SK-N-MC (cell line): ENCODE results near the gene SEMA6A.

Experiments used
- EZH2 ChIP-seq: fragments of 200-600 bp; sonication (generic); IDR thresholded peaks from one replicate; pipeline ENCODE4 v1.6.1; 2017; ENCODE audit warnings: antibody characterized with exemption
- FOXP2 ChIP-seq: optimal IDR thresholded peaks from 2 replicates; pipeline ENCODE3; 2011; ENCODE audit warnings: mild to moderate bottlenecking, moderate library complexity; ENCODE audit not compliant: insufficient read depth; ENCODE audit errors: extremely low read length, control extremely low read depth
- POLR2AphosphoS5 ChIP-seq: IDR thresholded peaks from 2 replicates; pipeline ENCODE4 v1.6.1; 2012; ENCODE audit warnings: mild to moderate bottlenecking, low read depth, low read length, borderline replicate concordance

DNA sequence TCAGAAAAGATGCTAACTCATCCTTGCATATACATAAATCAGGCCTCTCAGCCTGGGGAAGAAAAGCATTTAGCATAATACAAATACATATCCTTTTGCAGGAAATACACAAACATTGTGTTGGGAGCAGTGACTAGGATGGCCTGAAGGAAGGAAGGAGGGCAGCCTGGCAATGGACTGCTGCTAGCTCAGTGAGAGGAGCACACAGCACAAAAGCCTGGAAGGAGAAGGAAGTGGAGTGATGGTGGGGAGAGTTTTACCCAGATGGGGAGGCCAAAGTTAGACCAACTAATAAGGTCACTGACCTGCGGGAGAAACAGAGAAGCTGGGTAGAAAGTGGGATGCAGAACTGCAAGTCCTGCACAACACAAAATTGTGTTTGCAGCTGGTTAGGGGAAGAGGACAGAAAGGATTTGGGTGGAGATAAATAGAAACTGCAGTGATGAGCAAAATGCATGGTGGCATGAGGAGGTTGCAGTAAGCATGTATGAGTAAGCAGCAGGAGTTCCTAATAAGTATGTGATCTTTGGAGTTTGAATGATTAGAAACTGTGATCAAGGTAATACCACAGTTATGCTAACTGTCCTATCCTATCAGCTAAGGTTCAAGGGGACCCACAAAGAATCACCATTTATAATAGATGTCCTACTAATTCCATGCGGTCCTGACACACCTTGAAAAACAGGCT lies 39.5 kb downstream of the SEMA6A start:
- no peak for TF ChIP-seq POLR2AphosphoS5
- TF ChIP-seq EZH2, result no peak
- no peak for TF ChIP-seq FOXP2
